H9 (cell line): Measurements from ENCODE around the gene NYAP1. TPM values are rescaled to one million over a fixed set of nuclear protein-coding genes. Genes with fewer than 3 reads are reported as not detected.
A peak's percentile ranks its signal among the peaks of the same experiment; 100 is the strongest.

Experiments
- DNase-seq: peaks from one replicate; pipeline ENCODE4 v3.0.0-alpha.2; 2017
- H2AFZ ChIP-seq: one replicate; pipeline ENCODE4 v1.6.1; 2013; ENCODE audit warnings: mild to moderate bottlenecking, low read length, control low read depth, moderate library complexity
- H2AK5ac ChIP-seq: 2 replicates; pipeline ENCODE4 v1.6.1; 2013; ENCODE audit warnings: low read length, control low read depth, mixed read lengths; ENCODE audit not compliant: insufficient read length
- H2BK120ac ChIP-seq: one replicate; pipeline ENCODE4 v1.6.1; 2013; ENCODE audit warnings: low read depth, mild to moderate bottlenecking, low read length, control low read depth, inconsistent platforms; ENCODE audit not compliant: poor library complexity, severe bottlenecking
- H2BK12ac ChIP-seq: 2 replicates; pipeline ENCODE4 v1.6.1; 2013; ENCODE audit warnings: low read length, control low read depth, mixed read lengths, low read depth; ENCODE audit not compliant: insufficient read length
- H2BK15ac ChIP-seq: 2 replicates; pipeline ENCODE4 v1.6.1; 2013; ENCODE audit warnings: low read depth, low read length, control low read depth
- H2BK20ac ChIP-seq: one replicate; pipeline ENCODE4 v1.6.1; 2013; ENCODE audit warnings: low read depth, mild to moderate bottlenecking, low read length, control low read depth, inconsistent platforms; ENCODE audit not compliant: poor library complexity, severe bottlenecking
- H2BK5ac ChIP-seq: 2 replicates; pipeline ENCODE4 v1.6.1; 2013; ENCODE audit warnings: low read length, control low read depth, mixed read lengths; ENCODE audit not compliant: insufficient read length
- H3K14ac ChIP-seq: 2 replicates; pipeline ENCODE4 v1.6.1; 2013; ENCODE audit warnings: low read length, control low read depth; ENCODE audit not compliant: insufficient read depth
- H3K18ac ChIP-seq: 2 replicates; pipeline ENCODE4 v1.6.1; 2013; ENCODE audit warnings: low read depth, mild to moderate bottlenecking, mixed read lengths, low read length, control low read depth; ENCODE audit not compliant: insufficient read length
- H3K23ac ChIP-seq: 2 replicates; pipeline ENCODE4 v1.6.1; 2013; ENCODE audit warnings: low read length, control low read depth, mixed read lengths, low read depth; ENCODE audit not compliant: insufficient read length
- H3K23me2 ChIP-seq: 2 replicates; pipeline ENCODE4 v1.6.1; 2013; ENCODE audit warnings: low read depth, mild to moderate bottlenecking, mixed read lengths, low read length, control low read depth; ENCODE audit not compliant: insufficient read length, poor library complexity, severe bottlenecking
- H3K27ac ChIP-seq: 2 replicates; pipeline ENCODE4 v1.5.1; 2013; ENCODE audit warnings: low read length, control low read depth, mixed read lengths, low read depth; ENCODE audit not compliant: insufficient read length
- H3K27me3 ChIP-seq: 2 replicates; pipeline ENCODE4 v1.6.1; 2013; ENCODE audit warnings: low read length, control low read depth, inconsistent platforms; ENCODE audit not compliant: insufficient read depth
- H3K4ac ChIP-seq: 2 replicates; pipeline ENCODE4 v1.6.1; 2013; ENCODE audit warnings: low read depth, mild to moderate bottlenecking, control low read depth, inconsistent platforms, low read length, moderate library complexity
- H3K4me1 ChIP-seq: 2 replicates; pipeline ENCODE4 v1.6.1; 2013; ENCODE audit warnings: low read length, control low read depth, inconsistent platforms; ENCODE audit not compliant: insufficient read depth
- H3K4me2 ChIP-seq: 2 replicates; pipeline ENCODE4 v1.6.1; 2013; ENCODE audit warnings: low read length, control low read depth, mixed read lengths; ENCODE audit not compliant: insufficient read length, insufficient read depth
- H3K56ac ChIP-seq: 2 replicates; pipeline ENCODE4 v1.6.1; 2013; ENCODE audit warnings: low read depth, mild to moderate bottlenecking, mixed read lengths, low read length, control low read depth; ENCODE audit not compliant: insufficient read length
- H3K79me1 ChIP-seq: 2 replicates; pipeline ENCODE4 v1.6.1; 2013; ENCODE audit warnings: low read depth, mild to moderate bottlenecking, moderate library complexity, low read length, control low read depth, inconsistent platforms; ENCODE audit not compliant: insufficient read depth, poor library complexity, severe bottlenecking
- H3K79me2 ChIP-seq: 2 replicates; pipeline ENCODE4 v1.6.1; 2013; ENCODE audit warnings: low read length, control low read depth, inconsistent platforms; ENCODE audit not compliant: insufficient read depth
- H3K9ac ChIP-seq: 2 replicates; pipeline ENCODE4 v1.6.1; 2013; ENCODE audit warnings: low read length, control low read depth, mixed read lengths; ENCODE audit not compliant: insufficient read length; ENCODE audit errors: extremely low read depth
- H3K9me3 ChIP-seq: one replicate; pipeline ENCODE4 v1.6.1; 2013; ENCODE audit warnings: low read depth, low read length, inconsistent platforms; ENCODE audit not compliant: control insufficient read depth
- H3T11ph ChIP-seq: one replicate; pipeline ENCODE4 v1.6.1; 2013; ENCODE audit warnings: mild to moderate bottlenecking, low read length, control low read depth, inconsistent platforms
- H4K20me1 ChIP-seq: one replicate; pipeline ENCODE4 v1.6.1; 2013; ENCODE audit not compliant: control insufficient read depth, insufficient read length, insufficient read depth
- H4K5ac ChIP-seq: 2 replicates; pipeline ENCODE4 v1.6.1; 2013; ENCODE audit warnings: low read depth, mild to moderate bottlenecking, mixed read lengths, low read length, control low read depth; ENCODE audit not compliant: insufficient read length
- H4K8ac ChIP-seq: replicated peaks from 2 replicates; pipeline ENCODE4 v1.6.1; 2013; ENCODE audit warnings: low read length, control low read depth, mixed read lengths, low read depth; ENCODE audit not compliant: insufficient read length
- H4K91ac ChIP-seq: 2 replicates; pipeline ENCODE4 v1.6.1; 2013; ENCODE audit warnings: low read depth, mild to moderate bottlenecking, moderate library complexity, mixed read lengths, low read length, control low read depth; ENCODE audit not compliant: insufficient read length
- H3K27ac Mint-ChIP-seq, 3 experiments: 2 replicates in 2 of 3; 3 replicates in 1 of 3; pipeline ENCODE4 v1.8.0; 2020 to 2021; ENCODE audit warnings: mixed read lengths in 3 of 3, mild to moderate bottlenecking in 1 of 3, moderate library complexity in 1 of 3
- H3K27me3 Mint-ChIP-seq: 2 replicates; pipeline ENCODE4 v1.8.0; 2021; ENCODE audit warnings: low read depth, mild to moderate bottlenecking, moderate library complexity, mixed read lengths
- H3K36me3 Mint-ChIP-seq, 3 experiments: 2 replicates in 2 of 3; 3 replicates in 1 of 3; pipeline ENCODE4 v1.8.0; 2020 to 2021; ENCODE audit warnings: low read depth in 3 of 3, mixed read lengths in 3 of 3; ENCODE audit not compliant: insufficient read depth in 1 of 3
- H3K4me1 Mint-ChIP-seq, 2 experiments: 2 replicates each; pipeline ENCODE4 v1.8.0; 2020; ENCODE audit warnings: mixed read lengths in 2 of 2
- H3K4me3 Mint-ChIP-seq, 2 experiments: 2 replicates in 1 of 2; 3 replicates in 1 of 2; pipeline ENCODE4 v1.8.0; 2020 to 2021; ENCODE audit warnings: mild to moderate bottlenecking in 2 of 2, mixed read lengths in 2 of 2, moderate library complexity in 1 of 2
- H3K9me3 Mint-ChIP-seq, 2 experiments: 2 replicates in 1 of 2; 3 replicates in 1 of 2; pipeline ENCODE4 v1.8.0; 2020; ENCODE audit warnings: mild to moderate bottlenecking in 2 of 2, mixed read lengths in 2 of 2, moderate library complexity in 1 of 2
- CTCF ChIP-seq: fragments of 200-600 bp; sonication (generic); conservative IDR thresholded peaks from 3 replicates; pipeline ENCODE4 v1.8.0; 2021; ENCODE audit warnings: antibody characterized with exemption, mild to moderate bottlenecking
- WGBS: extraction: QIAGEN DNeasy Blood & Tissue Kit; methylation state at CpG from one replicate; pipeline ENCODE4 v1.1.7; 2013; ENCODE audit warnings: missing lambda C conversion rate, low lambda C conversion rate, mixed read lengths; ENCODE audit not compliant: insufficient read length; ENCODE audit errors: extremely low coverage; 5-methylcytosine and 5-hydroxymethylcytosine counted together
- total RNA-seq: library from RNA; stranded (reverse); gene quantifications from 2 replicates; pipeline ENCODE4 v1.2.1, GENCODE V29; 2021

The NYAP1 gene
- total RNA-seq, 1 experiment from 2014 or later, result 3.2 TPM

- no peaks in the 10 kb centered on the region for H3K27me3 ChIP-seq
- H3K18ac ChIP-seq, result no peak overlapping the region
- no peak overlapping the region for H3K14ac ChIP-seq
- no peak overlapping the region for H2AFZ ChIP-seq
- no peaks in the 10 kb centered on the region for H4K20me1 ChIP-seq
- no peaks in the 10 kb centered on the region for H3K36me3 Mint-ChIP-seq
- H3K9me3 ChIP-seq, result no peaks in the 10 kb centered on the region
- H3T11ph ChIP-seq, result no peak overlapping the region
- no peak overlapping the region for H2BK20ac ChIP-seq
- H3K4me3 Mint-ChIP-seq, result no peak overlapping the region; a peak in 1 of 5 replicates
- no peak overlapping the region for H2AK5ac ChIP-seq
- H4K91ac ChIP-seq, result no peak overlapping the region
- H2BK12ac ChIP-seq, result no peak overlapping the region
- no peak overlapping the region for H4K8ac ChIP-seq
- no peak overlapping the region for H3K27ac Mint-ChIP-seq
- no peak overlapping the region for H3K56ac ChIP-seq
- H2BK15ac ChIP-seq, result no peak overlapping the region
- no peak overlapping the region for H4K5ac ChIP-seq
- no peak overlapping the region for H3K23ac ChIP-seq
- H3K4ac ChIP-seq, result no peak overlapping the region
- H3K4me1 Mint-ChIP-seq, result peaks cover 2 to 3% of the 10 kb centered on the region in 2 experiments; a peak in 2 of 4 replicates
- WGBS, result no CpG with 5 or more reads among the region's 8 CpGs
- no peak overlapping the region for H2BK5ac ChIP-seq
- peak; percentile 39 for DNase-seq
- H3K4me2 ChIP-seq, result no peak overlapping the region
- peaks cover 1% of the 10 kb centered on the region for H3K27me3 Mint-ChIP-seq
- H3K23me2 ChIP-seq, result no peaks in the 10 kb centered on the region
- H3K9ac ChIP-seq, result no peak overlapping the region
- no peak overlapping the region for H2BK120ac ChIP-seq
- H3K27ac ChIP-seq, result no peak overlapping the region
- H3K9me3 Mint-ChIP-seq, result no peaks in the 10 kb centered on the region
- no peaks in the 10 kb centered on the region for H3K79me2 ChIP-seq
- TF ChIP-seq CTCF, result no peak
- no peaks in the 10 kb centered on the region for H3K79me1 ChIP-seq
- no peaks in the 10 kb centered on the region for H3K4me1 ChIP-seq
Measured at GRCh38 chr7:100506356-100506923, 22.7 kb downstream of the NYAP1 start.
